ENCODE measurements around the gene ABCA3.
A peak's percentile ranks its signal among the peaks of the same experiment; 100 is the strongest.
"Not testable (repeated sequence)": the region's sequence is repeated elsewhere in the genome, so short reads cannot be mapped to it uniquely, and the experiment has no call there.

ABCA3 gene

GRCh38 chr16:2340564-2341455 is at the start of gene ABCA3:
Gene ABCA3 (minus strand): TSS chr16:2340728. CDS start chr16:2326466, 14,262 bp downstream.
- peak; percentile 93 to 97 (median 93) for DNase-seq (ENCODE audit: low read depth in 2 of 3, low spot score in 1 of 3)

GRCh38 chr16:2388875-2389433 is 48.4 kb upstream of the ABCA3 start:
- no peak for DNase-seq (ENCODE audit: low read depth in 2 of 3, low spot score in 1 of 3)

GRCh38 chr16:2388139-2388874 is 47.8 kb upstream of the ABCA3 start:
- DNase-seq (ENCODE audit: low read depth in 2 of 3, low spot score in 1 of 3): no peak

- DNase-seq (ENCODE audit: low read depth in 2 of 3, low spot score in 1 of 3): no peak
Measured at GRCh38 chr16:2386990-2387389, 46.5 kb upstream of the ABCA3 start.

- not testable (repeated sequence) for DNase-seq (ENCODE audit: low read depth in 2 of 3, low spot score in 1 of 3)
Measured at GRCh38 chr16:2385982-2386381, 45.5 kb upstream of the ABCA3 start.

GRCh38 chr16:2385190-2385836 is 44.8 kb upstream of the ABCA3 start:
- DNase-seq (ENCODE audit: low read depth in 2 of 3, low spot score in 1 of 3): no peak

- no peak for DNase-seq (ENCODE audit: low read depth in 2 of 3, low spot score in 1 of 3)
Measured at GRCh38 chr16:2384426-2384825, 43.9 kb upstream of the ABCA3 start.

- no peak for DNase-seq (ENCODE audit: low read depth in 2 of 3, low spot score in 1 of 3)
Measured at GRCh38 chr16:2383501-2383900, 43.0 kb upstream of the ABCA3 start.

GRCh38 chr16:2374644-2375043 is 34.1 kb upstream of the ABCA3 start:
- DNase-seq (ENCODE audit: low read depth in 2 of 3, low spot score in 1 of 3): no peak

GRCh38 chr16:2373176-2373575 is 32.6 kb upstream of the ABCA3 start:
- no peak for DNase-seq (ENCODE audit: low read depth in 2 of 3, low spot score in 1 of 3)

GRCh38 chr16:2372684-2373083 is 32.2 kb upstream of the ABCA3 start:
- DNase-seq (ENCODE audit: low read depth in 2 of 3, low spot score in 1 of 3): no peak

- no peak for DNase-seq (ENCODE audit: low read depth in 2 of 3, low spot score in 1 of 3)
Measured at GRCh38 chr16:2371421-2371820, 30.9 kb upstream of the ABCA3 start.

- no peak for DNase-seq (ENCODE audit: low read depth in 2 of 3, low spot score in 1 of 3)
Measured at GRCh38 chr16:2370721-2371120, 30.2 kb upstream of the ABCA3 start.

- DNase-seq (ENCODE audit: low read depth in 2 of 3, low spot score in 1 of 3): no peak
Measured at GRCh38 chr16:2366660-2367309, 26.3 kb upstream of the ABCA3 start.

GRCh38 chr16:2365397-2366294 is 25.1 kb upstream of the ABCA3 start:
- no peak for DNase-seq (ENCODE audit: low read depth in 2 of 3, low spot score in 1 of 3)

- DNase-seq (ENCODE audit: low read depth in 2 of 3, low spot score in 1 of 3): no peak
Measured at GRCh38 chr16:2364638-2365210, 24.2 kb upstream of the ABCA3 start.

- no peak for DNase-seq (ENCODE audit: low read depth in 2 of 3, low spot score in 1 of 3)
Measured at GRCh38 chr16:2362218-2362617, 21.7 kb upstream of the ABCA3 start.

GRCh38 chr16:2361129-2361528 is 20.6 kb upstream of the ABCA3 start:
- DNase-seq (ENCODE audit: low read depth in 2 of 3, low spot score in 1 of 3): no peak

- no peak for DNase-seq (ENCODE audit: low read depth in 2 of 3, low spot score in 1 of 3)
Measured at GRCh38 chr16:2359919-2360318, 19.4 kb upstream of the ABCA3 start.

GRCh38 chr16:2358811-2359210 is 18.3 kb upstream of the ABCA3 start:
- DNase-seq (ENCODE audit: low read depth in 2 of 3, low spot score in 1 of 3): no peak

Data from stimulated activated CD4-positive, alpha-beta T cell treated with anti-CD3 and anti-CD28 coated beads, Interleukin-12 subunit alpha, Interleukin-12 subunit beta, amount 100 ng/mL, for 48 hours (primary cell).